ENCODE measurements around the gene TMEM183A.

GRCh38 chr1:203048086-203048485 lies 40.9 kb downstream of the TMEM183A start:
- TF ChIP-seq CTCF (IDR thresholded peaks at IDR 0.05; ENCODE audit: low read length) (no peak), EZH2 (optimal IDR thresholded peaks at IDR 0.05; ENCODE audit: low read depth, low read length) (no peak)

All from MM.1S (cell line).